Activated naive CD8-positive, alpha-beta T cell treated with anti-CD3 and anti-CD28 coated beads, Interleukin-2, amount 50 U/mL, for 24 hours (primary cell): ENCODE results near the gene NEMP1.

Experiments used
- ATAC-seq: fragments of 150-1000 bp; cut with Tn5 transposase; one replicate; pipeline ENCODE4 v1.10.0; 2021
- DNase-seq: peaks from one replicate; pipeline ENCODE4 v3.0.0; 2021
- H3K27ac Mint-ChIP-seq: one replicate; pipeline ENCODE4 v1.8.0; 2021; ENCODE audit warnings: mild to moderate bottlenecking, mixed read lengths
- H3K27me3 Mint-ChIP-seq: one replicate; pipeline ENCODE4 v1.8.0; 2021; ENCODE audit warnings: mixed read lengths
- H3K36me3 Mint-ChIP-seq: one replicate; pipeline ENCODE4 v1.8.0; 2021; ENCODE audit warnings: low read depth, mixed read lengths
- H3K4me1 Mint-ChIP-seq: one replicate; pipeline ENCODE4 v1.8.0; 2021; ENCODE audit warnings: mixed read lengths
- H3K4me3 Mint-ChIP-seq: one replicate; pipeline ENCODE4 v1.8.0; 2021; ENCODE audit warnings: mild to moderate bottlenecking, moderate library complexity, mixed read lengths
- H3K9me3 Mint-ChIP-seq: one replicate; pipeline ENCODE4 v1.8.0; 2021; ENCODE audit warnings: mixed read lengths

NEMP1 gene

GRCh38 chr12:57098546-57098945 lies 20.0 kb upstream of the NEMP1 start:
- H3K36me3 Mint-ChIP-seq: peaks cover 60% of the 10 kb centered on the region
- peak overlapping the region; percentile 41 for H3K27ac Mint-ChIP-seq
- H3K27me3 Mint-ChIP-seq: no peaks in the 10 kb centered on the region
- DNase-seq (no peak), ATAC-seq (no peak)
- no peaks in the 10 kb centered on the region for H3K9me3 Mint-ChIP-seq
- no peak overlapping the region for H3K4me3 Mint-ChIP-seq
- peaks cover 54% of the 10 kb centered on the region for H3K4me1 Mint-ChIP-seq

GRCh38 chr12:57097554-57097835 lies 18.9 kb upstream of the NEMP1 start:
- DNase-seq (no peak), ATAC-seq (no peak)
- H3K9me3 Mint-ChIP-seq: no peaks in the 10 kb centered on the region
- H3K4me1 Mint-ChIP-seq: peaks cover 55% of the 10 kb centered on the region
- H3K36me3 Mint-ChIP-seq: peaks cover 61% of the 10 kb centered on the region
- H3K27ac Mint-ChIP-seq: peak overlapping the region; percentile 38
- H3K27me3 Mint-ChIP-seq: no peaks in the 10 kb centered on the region
- no peak overlapping the region for H3K4me3 Mint-ChIP-seq

GRCh38 chr12:57096748-57097553 lies 18.4 kb upstream of the NEMP1 start:
- H3K36me3 Mint-ChIP-seq: peaks cover 60% of the 10 kb centered on the region
- H3K9me3 Mint-ChIP-seq: no peaks in the 10 kb centered on the region
- H3K4me3 Mint-ChIP-seq: no peak overlapping the region
- ATAC-seq: no peak
- peaks cover 55% of the 10 kb centered on the region for H3K4me1 Mint-ChIP-seq
- no peak for DNase-seq
- no peaks in the 10 kb centered on the region for H3K27me3 Mint-ChIP-seq
- peak overlapping the region; percentile 55 for H3K27ac Mint-ChIP-seq

GRCh38 chr12:57096099-57096572 lies 17.5 kb upstream of the NEMP1 start:
- H3K27ac Mint-ChIP-seq: peak overlapping the region; percentile 55
- no peak overlapping the region for H3K4me3 Mint-ChIP-seq
- ATAC-seq (no peak), DNase-seq (no peak)
- H3K4me1 Mint-ChIP-seq: peaks cover 59% of the 10 kb centered on the region
- no peaks in the 10 kb centered on the region for H3K9me3 Mint-ChIP-seq
- H3K27me3 Mint-ChIP-seq: no peaks in the 10 kb centered on the region
- peaks cover 61% of the 10 kb centered on the region for H3K36me3 Mint-ChIP-seq

GRCh38 chr12:57095440-57095839 lies 16.8 kb upstream of the NEMP1 start:
- H3K4me3 Mint-ChIP-seq: no peak overlapping the region
- no peaks in the 10 kb centered on the region for H3K9me3 Mint-ChIP-seq
- H3K4me1 Mint-ChIP-seq: peaks cover 66% of the 10 kb centered on the region
- H3K27ac Mint-ChIP-seq: peak overlapping the region; percentile 95
- H3K36me3 Mint-ChIP-seq: peaks cover 67% of the 10 kb centered on the region
- no peaks in the 10 kb centered on the region for H3K27me3 Mint-ChIP-seq
- DNase-seq (no peak), ATAC-seq (no peak)

- no peak for DNase-seq
- no peaks in the 10 kb centered on the region for H3K27me3 Mint-ChIP-seq
- peaks cover 64% of the 10 kb centered on the region for H3K36me3 Mint-ChIP-seq
- no peaks in the 10 kb centered on the region for H3K9me3 Mint-ChIP-seq
- H3K4me3 Mint-ChIP-seq: no peak overlapping the region
- no peak for ATAC-seq
- H3K4me1 Mint-ChIP-seq: peaks cover 68% of the 10 kb centered on the region
- peak overlapping the region; percentile 95 for H3K27ac Mint-ChIP-seq
Measured at GRCh38 chr12:57094208-57095160, 15.9 kb upstream of the NEMP1 start.

- Mint-ChIP-seq H3K27me3 (no peaks in the 10 kb centered on the region), H3K9me3 (no peaks in the 10 kb centered on the region), H3K4me3 (peak overlapping the region; percentile 69), H3K4me1 (peaks cover 66% of the 10 kb centered on the region), H3K36me3 (peaks cover 59% of the 10 kb centered on the region), H3K27ac (peak overlapping the region; percentile 95)
- ATAC-seq (peak; percentile 50), DNase-seq (peak; percentile 82)
Measured at GRCh38 chr12:57093415-57094207, 15.0 kb upstream of the NEMP1 start.

- no peaks in the 10 kb centered on the region for H3K9me3 Mint-ChIP-seq
- peaks cover 71% of the 10 kb centered on the region for H3K4me1 Mint-ChIP-seq
- peak overlapping the region; percentile 93 for H3K4me3 Mint-ChIP-seq
- ATAC-seq (no peak), DNase-seq (no peak)
- H3K27me3 Mint-ChIP-seq: no peaks in the 10 kb centered on the region
- peak overlapping the region; percentile 74 for H3K27ac Mint-ChIP-seq
- peaks cover 55% of the 10 kb centered on the region for H3K36me3 Mint-ChIP-seq
Measured at GRCh38 chr12:57092876-57093414, 14.4 kb upstream of the NEMP1 start.

- DNase-seq: no peak
- Mint-ChIP-seq H3K4me1 (peaks cover 72% of the 10 kb centered on the region), H3K36me3 (peaks cover 53% of the 10 kb centered on the region), H3K27ac (peak overlapping the region; percentile 74), H3K9me3 (no peaks in the 10 kb centered on the region), H3K4me3 (peak overlapping the region; percentile 93), H3K27me3 (no peaks in the 10 kb centered on the region)
- no peak for ATAC-seq
Measured at GRCh38 chr12:57092529-57092862, 13.9 kb upstream of the NEMP1 start.

GRCh38 chr12:57091638-57092528 lies 13.3 kb upstream of the NEMP1 start:
- no peak for ATAC-seq
- peaks cover 49% of the 10 kb centered on the region for H3K36me3 Mint-ChIP-seq

GRCh38 chr12:57090924-57091637 lies 12.5 kb upstream of the NEMP1 start:
- H3K27ac Mint-ChIP-seq: peak overlapping the region; percentile 46
- H3K27me3 Mint-ChIP-seq: no peaks in the 10 kb centered on the region
- no peak for ATAC-seq
- peaks cover 41% of the 10 kb centered on the region for H3K36me3 Mint-ChIP-seq
- H3K9me3 Mint-ChIP-seq: no peaks in the 10 kb centered on the region
- H3K4me1 Mint-ChIP-seq: peaks cover 68% of the 10 kb centered on the region
- H3K4me3 Mint-ChIP-seq: peak overlapping the region; percentile 93
- no peak for DNase-seq

More at GRCh38 chr12:57091638-57092528, 13.3 kb upstream of the NEMP1 start:
- no peak for DNase-seq
- H3K4me1 Mint-ChIP-seq: peaks cover 67% of the 10 kb centered on the region
- H3K9me3 Mint-ChIP-seq: no peaks in the 10 kb centered on the region
- peak overlapping the region; percentile 93 for H3K4me3 Mint-ChIP-seq
- H3K27ac Mint-ChIP-seq: peak overlapping the region; percentile 74
- no peaks in the 10 kb centered on the region for H3K27me3 Mint-ChIP-seq

GRCh38 chr12:57090490-57090889 lies 11.9 kb upstream of the NEMP1 start:
- Mint-ChIP-seq H3K36me3 (peaks cover 38% of the 10 kb centered on the region), H3K9me3 (no peaks in the 10 kb centered on the region), H3K27ac (peak overlapping the region; percentile 46), H3K4me3 (peak overlapping the region; percentile 93), H3K4me1 (peaks cover 73% of the 10 kb centered on the region), H3K27me3 (no peaks in the 10 kb centered on the region)
- ATAC-seq: no peak
- no peak for DNase-seq
